Measurements from ENCODE around the gene EDNRA.
"Not testable (repeated sequence)": the region's sequence is repeated elsewhere in the genome, so short reads cannot be mapped to it uniquely, and the experiment has no call there.

EDNRA gene

GRCh38 chr4:147480891-147481576 lies at the start of gene EDNRA:
EDNRA (plus strand) TSS chr4:147481097; CDS start chr4:147485682, 4,585 bp downstream.
- DNase-seq: no peak

GRCh38 chr4:147434370-147434769 lies 46.5 kb upstream of the EDNRA start:
- not testable (repeated sequence) for DNase-seq

GRCh38 chr4:147440442-147440841 lies 40.5 kb upstream of the EDNRA start:
- DNase-seq: no peak

GRCh38 chr4:147447786-147448185 lies 33.1 kb upstream of the EDNRA start:
- no peak for DNase-seq

GRCh38 chr4:147453561-147454141 lies 27.2 kb upstream of the EDNRA start:
- no peak for DNase-seq

- no peak for DNase-seq
These were observed 24.2 kb upstream of the EDNRA start for GRCh38 chr4:147456706-147457105.

DNA sequence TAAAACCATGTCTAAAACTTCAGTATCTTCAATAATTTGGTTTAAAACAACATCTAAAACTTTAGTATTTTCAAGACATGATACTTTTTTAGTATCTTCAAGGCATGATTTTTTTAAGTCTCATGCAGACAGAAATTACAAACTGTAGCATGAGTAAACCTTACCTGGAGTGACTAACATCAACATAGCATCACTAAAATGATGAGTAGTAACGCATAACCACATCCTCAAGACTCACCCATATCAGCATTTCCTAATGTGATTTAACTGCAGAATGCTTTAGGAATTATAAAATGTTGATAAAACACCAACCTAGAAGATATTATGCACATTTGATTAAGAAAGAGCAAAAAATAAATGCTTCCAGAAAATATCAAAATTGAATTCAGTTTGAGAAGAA lies 19.7 kb upstream of the EDNRA start:
- DNase-seq: no peak

- DNase-seq: no peak
These were observed 17.8 kb upstream of the EDNRA start for GRCh38 chr4:147463065-147463464.

- no peak for DNase-seq
These were observed 15.4 kb upstream of the EDNRA start for GRCh38 chr4:147465461-147465860.

- DNase-seq: no peak
These were observed 3.5 kb upstream of the EDNRA start for GRCh38 chr4:147477439-147477838.

DNA sequence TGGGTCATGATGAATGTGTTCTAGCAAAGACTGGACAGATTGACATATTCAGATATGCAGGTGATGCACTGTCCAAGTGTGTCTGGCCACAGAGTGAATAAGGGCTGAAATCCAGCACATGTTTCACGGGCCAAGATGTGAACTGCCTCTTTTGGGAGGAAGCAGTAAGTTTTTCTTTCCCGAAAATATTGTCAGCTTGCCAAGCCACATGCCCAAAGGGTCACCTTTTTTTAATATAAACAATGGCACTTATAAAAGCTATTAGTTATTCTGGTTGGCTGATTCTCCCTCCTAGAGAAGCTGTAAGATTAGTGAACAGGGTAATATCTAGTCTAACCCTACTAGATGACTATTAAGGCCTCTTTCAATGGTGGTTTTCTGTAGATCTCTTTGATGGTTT lies 1.5 kb upstream of the EDNRA start:
- DNase-seq: no peak

- no peak for DNase-seq
These were observed 1.1 kb upstream of the EDNRA start for GRCh38 chr4:147479786-147480185.

- no peak for DNase-seq
These were observed 401 bp upstream of the EDNRA start for GRCh38 chr4:147480502-147480890.

DNA sequence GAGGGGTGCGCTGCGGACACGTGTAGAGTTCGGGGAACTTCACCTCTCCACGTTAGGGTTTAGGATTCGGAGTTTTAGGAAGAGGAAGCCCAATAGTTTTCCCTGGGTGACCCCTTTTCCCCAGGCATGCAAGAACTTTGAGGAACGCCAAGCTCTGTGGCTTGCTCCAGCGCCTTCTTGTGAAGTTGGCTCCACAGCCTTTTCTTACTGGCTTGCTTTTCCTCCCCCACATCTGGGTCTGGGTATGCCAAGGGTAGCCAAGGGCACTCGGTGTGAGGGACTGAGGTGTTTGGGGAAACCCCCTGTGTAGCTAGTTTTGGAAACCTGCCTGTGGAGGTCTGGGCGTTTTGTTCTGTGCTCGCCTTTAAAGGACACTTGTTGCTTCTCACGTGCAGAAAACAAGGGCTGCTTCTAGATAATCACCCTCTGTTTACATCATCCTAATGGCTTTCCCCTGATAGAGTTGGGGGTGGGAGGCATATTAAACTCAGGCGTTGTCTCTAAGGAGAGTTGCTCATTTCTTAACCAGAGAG lies 746 bp downstream of the EDNRA start:
- DNase-seq: no peak

- no peak for DNase-seq
These were observed 1.4 kb downstream of the EDNRA start for GRCh38 chr4:147482281-147482680.

DNA sequence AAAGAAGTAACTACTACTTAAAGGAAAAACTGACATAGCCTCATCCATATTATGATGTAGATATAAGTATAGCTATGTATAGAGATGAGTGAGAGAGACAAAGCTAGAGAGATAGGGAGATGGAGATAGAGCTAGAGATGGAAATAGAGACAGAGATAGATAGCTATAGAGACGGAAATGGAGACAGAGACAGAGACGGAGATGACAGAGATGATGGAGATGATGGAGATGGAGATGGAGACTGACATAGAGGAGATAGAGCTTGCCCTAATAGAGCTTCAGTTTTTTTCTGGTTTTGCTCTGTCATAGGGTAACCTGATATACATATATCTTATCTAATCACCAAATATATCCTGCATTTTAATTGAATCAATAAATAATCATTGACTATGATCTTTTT lies 4.3 kb downstream of the EDNRA start:
- no peak for DNase-seq

- no peak for DNase-seq
These were observed 6.7 kb downstream of the EDNRA start for GRCh38 chr4:147487616-147488015.

DNA sequence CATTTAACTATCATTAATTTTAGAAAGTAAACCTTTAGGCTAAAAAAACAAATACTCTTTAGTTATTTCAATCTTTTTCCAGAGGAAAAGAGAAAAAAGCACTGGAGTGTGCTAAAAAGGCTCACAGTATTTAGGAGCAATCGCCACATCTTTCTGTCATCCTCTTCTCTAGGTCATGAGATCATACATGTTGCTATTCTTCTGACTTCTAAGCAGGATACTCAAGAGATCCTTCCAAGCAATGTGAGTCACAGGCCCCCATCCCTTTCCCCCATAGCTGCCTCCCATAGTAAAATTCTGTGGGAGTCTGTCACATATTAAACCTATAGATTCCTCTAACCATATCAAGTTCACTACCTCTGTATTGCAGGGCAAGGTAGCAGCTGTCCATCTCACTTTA lies 7.7 kb downstream of the EDNRA start:
- no peak for DNase-seq

DNA sequence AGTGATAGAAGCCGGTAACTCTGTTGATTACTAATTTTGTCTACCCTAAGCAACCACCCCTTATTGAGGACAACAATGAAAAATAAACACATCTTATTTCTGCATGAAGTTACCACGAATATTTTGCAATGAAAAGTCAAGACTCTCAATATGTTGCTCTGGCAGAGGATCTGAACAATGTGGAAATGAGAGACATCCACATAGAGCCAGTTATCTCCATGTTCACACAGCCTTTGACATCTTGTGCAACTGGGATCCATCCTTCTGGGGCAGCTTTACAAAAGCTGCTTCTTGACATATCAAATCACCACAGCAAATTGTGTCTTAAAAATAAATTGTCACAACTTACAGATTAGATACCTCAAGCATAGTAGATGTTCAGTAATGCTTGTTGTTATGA lies 10.2 kb downstream of the EDNRA start:
- no peak for DNase-seq

GRCh38 chr4:147492306-147492705 lies 11.4 kb downstream of the EDNRA start:
- DNase-seq: no peak

DNA sequence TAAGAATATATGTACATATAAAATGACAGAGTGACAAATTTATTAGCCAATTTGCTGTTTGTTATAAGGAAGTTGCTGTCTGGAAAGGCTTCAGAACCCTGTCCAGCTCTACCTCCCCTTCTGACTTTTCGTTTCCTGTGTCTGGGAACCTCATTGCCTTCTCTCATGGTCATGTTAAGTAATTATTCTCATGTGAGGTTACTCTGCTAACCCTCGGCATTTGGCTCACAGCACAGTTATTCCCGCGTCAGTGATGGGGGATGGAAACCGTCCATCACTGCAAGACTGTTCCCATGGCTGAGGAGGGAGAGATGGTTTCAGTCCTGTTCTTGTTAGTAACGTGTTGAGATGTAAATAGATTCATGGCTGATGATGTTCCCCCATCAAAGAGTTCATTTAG lies 11.9 kb downstream of the EDNRA start:
- DNase-seq: no peak

GRCh38 chr4:147493307-147493706 lies 12.4 kb downstream of the EDNRA start:
- no peak for DNase-seq

DNA sequence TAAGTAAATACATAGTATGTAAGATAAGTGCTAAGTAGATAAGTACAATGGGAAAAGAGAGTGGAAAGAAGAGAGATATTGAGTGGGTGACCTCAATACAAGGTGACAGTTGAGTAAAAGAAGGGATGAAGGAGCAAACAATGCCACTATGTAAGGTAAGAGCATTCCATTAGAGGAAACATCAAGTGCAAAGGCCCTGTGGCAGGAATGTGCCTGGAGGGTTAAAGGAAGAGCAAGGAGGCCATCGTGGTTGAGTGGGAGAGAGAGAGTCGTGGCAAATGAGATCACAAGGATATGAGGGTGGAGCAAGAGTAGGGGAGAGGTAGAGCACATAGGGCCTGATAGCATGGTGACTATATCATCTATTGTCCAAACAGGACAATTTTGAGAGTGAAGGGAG lies 13.4 kb downstream of the EDNRA start:
- no peak for DNase-seq

DNA sequence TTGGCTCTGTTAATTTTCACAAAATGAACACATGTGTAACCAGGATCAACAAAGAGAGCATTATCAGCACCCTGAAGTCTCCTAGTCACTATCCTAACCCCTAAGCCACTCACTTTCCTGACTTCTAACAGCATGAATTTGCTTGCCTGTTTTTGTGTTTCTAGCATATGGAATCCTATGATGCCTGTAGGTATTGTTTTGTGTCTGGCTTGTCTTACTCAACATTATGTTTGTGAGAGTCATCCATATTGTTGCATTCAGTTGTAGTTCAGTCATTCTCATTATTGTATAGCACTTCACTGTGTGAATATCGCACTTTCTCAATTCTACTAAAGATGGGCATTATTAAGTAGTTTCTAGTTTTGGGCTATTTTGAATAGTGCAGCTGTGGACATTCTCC lies 15.6 kb downstream of the EDNRA start:
- DNase-seq: no peak

Data from activated CD4-positive, CD25-positive, alpha-beta regulatory T cell (primary cell).